ENCODE measurements around the gene GRIK5.
A peak's percentile ranks its signal among the peaks of the same experiment; 100 is the strongest.

GRIK5 gene

DNA sequence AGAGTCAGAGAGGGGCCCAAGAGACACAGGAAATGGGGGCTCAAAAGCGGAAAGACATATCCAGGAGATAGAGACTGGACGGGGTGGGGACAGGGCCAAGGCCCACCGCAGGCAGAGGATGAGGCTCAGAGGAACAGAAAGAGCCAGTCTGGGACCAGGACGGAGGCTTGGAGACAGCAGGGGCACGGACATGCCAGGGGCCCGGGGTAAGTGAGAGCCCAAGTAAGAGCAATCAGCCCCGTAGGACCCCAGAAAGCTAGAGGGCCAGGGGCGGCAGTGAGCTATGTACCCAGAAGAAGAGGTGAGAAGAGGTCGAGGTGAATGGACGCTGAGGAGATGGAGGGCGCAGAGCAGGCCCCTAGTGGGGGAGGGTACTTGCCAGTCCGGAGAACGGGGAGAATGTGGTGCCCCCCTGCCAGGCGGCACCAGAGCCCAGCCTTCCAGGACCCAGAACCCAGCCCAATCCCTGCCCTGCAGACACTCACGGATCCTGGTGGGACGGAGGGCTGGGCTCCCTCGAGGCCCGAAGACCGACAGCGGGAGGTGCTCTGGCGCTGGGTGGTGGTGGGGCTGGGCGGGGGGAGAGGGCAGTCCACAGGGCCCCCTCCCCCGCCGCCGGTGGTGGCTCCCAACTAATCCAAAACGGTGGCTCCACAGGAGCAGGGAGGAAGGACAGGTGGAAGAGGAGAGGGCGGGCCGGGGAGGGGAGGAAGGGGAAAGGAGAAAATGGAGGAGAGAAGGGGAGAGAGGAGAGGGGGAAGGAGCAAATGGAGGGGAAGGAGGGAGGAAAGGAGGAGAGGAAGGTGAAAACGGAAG lies 1.0 kb downstream of the GRIK5 start:
- ChIA-PET CTCF (no interaction called here), POLR2A (ENCODE audit: low non-redundant PET) (interaction anchor here (0.6 kb wide), 1 partner anchor 201 kb away, joined by 3 read pairs; no protein-coding TSS in a partner anchor)
- DNase-seq (ENCODE audit: low spot score): no peak
- TF ChIP-seq, protein P1, sequence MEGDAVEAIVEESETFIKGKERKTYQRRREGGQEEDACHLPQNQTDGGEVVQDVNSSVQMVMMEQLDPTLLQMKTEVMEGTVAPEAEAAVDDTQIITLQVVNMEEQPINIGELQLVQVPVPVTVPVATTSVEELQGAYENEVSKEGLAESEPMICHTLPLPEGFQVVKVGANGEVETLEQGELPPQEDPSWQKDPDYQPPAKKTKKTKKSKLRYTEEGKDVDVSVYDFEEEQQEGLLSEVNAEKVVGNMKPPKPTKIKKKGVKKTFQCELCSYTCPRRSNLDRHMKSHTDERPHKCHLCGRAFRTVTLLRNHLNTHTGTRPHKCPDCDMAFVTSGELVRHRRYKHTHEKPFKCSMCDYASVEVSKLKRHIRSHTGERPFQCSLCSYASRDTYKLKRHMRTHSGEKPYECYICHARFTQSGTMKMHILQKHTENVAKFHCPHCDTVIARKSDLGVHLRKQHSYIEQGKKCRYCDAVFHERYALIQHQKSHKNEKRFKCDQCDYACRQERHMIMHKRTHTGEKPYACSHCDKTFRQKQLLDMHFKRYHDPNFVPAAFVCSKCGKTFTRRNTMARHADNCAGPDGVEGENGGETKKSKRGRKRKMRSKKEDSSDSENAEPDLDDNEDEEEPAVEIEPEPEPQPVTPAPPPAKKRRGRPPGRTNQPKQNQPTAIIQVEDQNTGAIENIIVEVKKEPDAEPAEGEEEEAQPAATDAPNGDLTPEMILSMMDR (conservative IDR thresholded peaks at IDR 0.05; ENCODE audit: low read depth): no peak
- H3K27ac ChIP-seq: no peak overlapping the region

DNA sequence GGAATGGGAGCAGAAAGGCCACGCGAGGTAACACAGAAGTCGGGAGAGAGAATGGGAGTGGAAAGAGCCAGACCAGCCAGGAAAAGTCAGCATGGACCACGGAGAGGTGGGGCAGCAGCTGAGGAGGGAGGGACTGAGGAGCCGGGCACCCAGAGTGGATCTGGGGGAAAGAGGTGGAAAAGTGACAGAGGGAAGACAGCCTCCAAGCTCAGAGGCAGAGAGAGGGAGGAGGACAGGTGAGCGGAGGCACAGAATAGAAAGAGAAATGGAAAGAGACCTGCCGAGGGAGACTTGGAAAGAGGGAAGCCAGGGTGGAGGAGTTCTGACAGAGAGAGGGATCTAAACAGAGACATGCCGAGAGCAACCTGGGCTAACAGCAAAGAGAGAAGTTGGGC lies 1.6 kb downstream of the GRIK5 start:
- ChIA-PET POLR2A (ENCODE audit: low non-redundant PET) (no interaction called here), CTCF (interaction anchor here (0.6 kb wide), 1 partner anchor 496 kb away, joined by 3 read pairs; no protein-coding TSS in a partner anchor)
- no peak overlapping the region for H3K27ac ChIP-seq
- TF ChIP-seq, protein P1 (conservative IDR thresholded peaks at IDR 0.05; ENCODE audit: low read depth): no peak
- DNase-seq (ENCODE audit: low spot score): no peak

DNA sequence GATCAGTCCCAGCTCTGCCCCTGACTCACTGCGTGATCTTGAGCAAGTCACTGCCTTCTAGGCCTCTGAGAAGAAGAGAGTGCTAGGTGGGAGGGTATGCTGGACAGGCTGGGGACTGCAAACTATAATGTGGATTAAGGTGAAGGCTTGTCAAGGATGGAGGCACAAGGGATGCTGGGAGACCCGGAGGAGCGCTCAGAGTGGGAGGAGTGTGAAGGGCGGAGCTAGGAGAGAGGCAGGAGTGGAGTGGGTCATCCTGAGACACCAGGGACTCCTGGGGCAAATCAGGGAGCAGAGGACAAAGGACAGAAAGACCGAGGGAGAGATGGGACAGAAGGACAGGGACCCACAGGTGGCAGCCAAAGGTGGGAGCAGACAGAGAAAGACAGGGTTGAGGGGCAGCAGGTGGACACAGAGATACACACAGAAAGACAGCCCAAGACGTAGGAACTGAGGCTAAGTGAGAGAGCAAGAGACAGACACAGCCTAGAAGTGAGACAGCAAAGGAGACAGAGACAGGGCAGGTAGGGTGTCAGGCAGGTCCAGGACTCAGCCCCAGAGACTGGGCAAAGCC lies 2.6 kb downstream of the GRIK5 start:
- ChIA-PET POLR2A (ENCODE audit: low non-redundant PET) (no interaction called here), CTCF (interaction anchor here (0.5 kb wide), 1 partner anchor 117 kb away, joined by 4 read pairs; no protein-coding TSS in a partner anchor)
- no peak for DNase-seq (ENCODE audit: low spot score)
- TF ChIP-seq, protein P1 (conservative IDR thresholded peaks at IDR 0.05; ENCODE audit: low read depth): no peak
- no peak overlapping the region for H3K27ac ChIP-seq

DNA sequence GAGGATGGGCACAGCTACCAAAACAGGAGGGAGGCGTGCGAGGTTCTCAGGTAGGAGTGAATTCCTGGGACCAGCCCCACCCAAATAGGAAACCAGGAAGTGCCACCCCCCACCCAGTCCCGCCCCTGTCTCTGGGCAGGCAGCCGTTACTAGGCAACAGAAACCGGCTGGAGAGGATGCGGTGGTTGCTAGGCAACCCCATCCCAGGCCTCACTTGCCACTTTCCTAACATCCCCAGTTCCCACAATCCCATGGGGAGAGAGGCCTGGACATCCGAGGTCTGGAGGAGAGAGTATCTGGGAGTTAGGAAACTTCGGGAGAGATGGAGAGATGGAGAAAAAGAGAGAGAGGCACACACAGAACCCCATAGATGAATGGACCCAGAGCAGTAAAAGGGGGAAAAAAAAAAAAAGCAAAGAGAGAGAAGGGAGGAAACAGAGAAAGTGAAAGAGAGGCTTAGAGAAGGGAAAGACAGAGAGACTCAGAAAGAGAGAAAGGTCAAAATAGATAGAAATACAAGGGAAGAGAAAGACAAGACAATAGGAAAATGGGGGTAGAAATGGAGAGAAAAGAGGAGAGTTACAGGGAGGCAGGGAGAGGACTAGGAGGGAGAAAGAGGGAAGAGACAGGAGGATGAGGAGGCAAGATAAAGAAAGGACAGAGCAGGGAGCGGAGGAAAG lies 3.8 kb downstream of the GRIK5 start:
- no peak overlapping the region for H3K27ac ChIP-seq
- ChIA-PET POLR2A (ENCODE audit: low non-redundant PET) (no interaction called here), CTCF (no interaction called here)
- TF ChIP-seq, protein P1 (conservative IDR thresholded peaks at IDR 0.05; ENCODE audit: low read depth): no peak
- peak; percentile 66 for DNase-seq (ENCODE audit: low spot score)

DNA sequence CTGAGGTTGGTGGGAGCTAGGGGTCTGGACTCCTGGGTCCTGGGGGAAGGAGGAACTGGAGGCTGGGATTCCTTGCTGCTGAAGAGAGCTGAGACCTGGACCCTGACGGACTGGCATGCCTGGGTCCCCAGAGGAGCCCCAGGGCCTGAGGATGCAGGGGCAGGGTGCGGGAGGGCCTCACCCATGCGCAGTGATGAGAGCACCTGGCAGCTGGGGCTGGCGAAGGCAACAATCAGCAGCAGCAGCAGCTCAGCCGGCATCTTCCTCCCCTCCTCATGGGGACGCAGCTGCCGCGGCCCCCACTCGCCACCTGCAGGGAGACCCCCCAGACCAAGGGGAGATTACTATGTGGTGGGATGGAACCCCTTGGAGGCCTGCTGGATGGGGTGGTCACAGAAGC lies 4.5 kb downstream of the GRIK5 start:
- CTCF ChIA-PET: interaction anchor here (0.8 kb wide), 1 partner anchor 14 kb away, joined by 4 read pairs; no protein-coding TSS in a partner anchor
- no peak overlapping the region for H3K27ac ChIP-seq
- DNase-seq (ENCODE audit: low spot score): no peak
- TF ChIP-seq, protein P1 (conservative IDR thresholded peaks at IDR 0.05; ENCODE audit: low read depth): no peak
- POLR2A ChIA-PET (ENCODE audit: low non-redundant PET): no interaction called here

DNA sequence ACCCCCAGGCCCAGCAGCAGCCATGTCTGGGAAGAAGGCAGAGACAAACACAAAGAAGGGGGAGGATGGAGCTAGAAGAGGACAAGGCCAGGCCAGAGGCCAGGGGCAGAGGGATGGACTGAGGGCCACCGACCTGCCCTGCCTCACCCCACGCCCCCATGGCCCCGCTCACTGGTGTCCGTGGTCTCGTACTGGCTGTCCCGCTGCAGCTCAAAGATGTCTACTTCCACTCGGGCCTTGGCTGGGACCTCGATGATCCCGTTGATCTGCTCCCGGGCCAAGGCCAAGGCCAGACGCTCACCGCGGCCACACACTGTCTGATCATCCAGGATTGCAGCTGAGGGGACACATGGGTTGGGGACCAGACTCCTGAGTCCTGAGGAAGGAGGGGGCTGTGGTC lies 5.0 kb downstream of the GRIK5 start:
- CTCF ChIA-PET: interaction anchor here (0.8 kb wide), 1 partner anchor 13 kb away, joined by 4 read pairs; no protein-coding TSS in a partner anchor
- DNase-seq (ENCODE audit: low spot score): no peak
- POLR2A ChIA-PET (ENCODE audit: low non-redundant PET): no interaction called here
- TF ChIP-seq, protein P1 (conservative IDR thresholded peaks at IDR 0.05; ENCODE audit: low read depth): no peak
- H3K27ac ChIP-seq: no peak overlapping the region
